Fibroblast of lung (primary cell): Measurements from ENCODE around the gene KCNH1.

ENCODE experiments used
- EZH2 ChIP-seq: IDR thresholded peaks from 2 replicates; pipeline ENCODE4 v1.5.1; 2012; ENCODE audit warnings: low read length, control low read depth, mild to moderate bottlenecking; ENCODE audit errors: missing control alignments
- TF ChIP-seq, protein P1 (sequence below), 2 donors: IDR thresholded peaks in 1 of 2; conservative IDR thresholded peaks in 1 of 2; 1 replicate in 1 of 2; 2 replicates in 1 of 2; pipeline ENCODE4 v1.5.1; 2011 to 2012; ENCODE audit warnings: low read length in 2 of 2, control low read depth in 1 of 2, inconsistent platforms in 1 of 2, low read depth in 1 of 2, mild to moderate bottlenecking in 1 of 2

- TF ChIP-seq, protein P1, sequence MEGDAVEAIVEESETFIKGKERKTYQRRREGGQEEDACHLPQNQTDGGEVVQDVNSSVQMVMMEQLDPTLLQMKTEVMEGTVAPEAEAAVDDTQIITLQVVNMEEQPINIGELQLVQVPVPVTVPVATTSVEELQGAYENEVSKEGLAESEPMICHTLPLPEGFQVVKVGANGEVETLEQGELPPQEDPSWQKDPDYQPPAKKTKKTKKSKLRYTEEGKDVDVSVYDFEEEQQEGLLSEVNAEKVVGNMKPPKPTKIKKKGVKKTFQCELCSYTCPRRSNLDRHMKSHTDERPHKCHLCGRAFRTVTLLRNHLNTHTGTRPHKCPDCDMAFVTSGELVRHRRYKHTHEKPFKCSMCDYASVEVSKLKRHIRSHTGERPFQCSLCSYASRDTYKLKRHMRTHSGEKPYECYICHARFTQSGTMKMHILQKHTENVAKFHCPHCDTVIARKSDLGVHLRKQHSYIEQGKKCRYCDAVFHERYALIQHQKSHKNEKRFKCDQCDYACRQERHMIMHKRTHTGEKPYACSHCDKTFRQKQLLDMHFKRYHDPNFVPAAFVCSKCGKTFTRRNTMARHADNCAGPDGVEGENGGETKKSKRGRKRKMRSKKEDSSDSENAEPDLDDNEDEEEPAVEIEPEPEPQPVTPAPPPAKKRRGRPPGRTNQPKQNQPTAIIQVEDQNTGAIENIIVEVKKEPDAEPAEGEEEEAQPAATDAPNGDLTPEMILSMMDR (conservative IDR thresholded peaks at IDR 0.05 in 1 of 2, IDR thresholded peaks at IDR 0.05 in 1 of 2; ENCODE audit: low read depth in 1 of 2, low read length in 2 of 2) = no peak
- TF ChIP-seq EZH2 = no peak
Observed at GRCh38 chr1:210905944-210906453, 227.9 kb downstream of the KCNH1 start.
